NB4 (cell line): Measurements from ENCODE around the gene PIP5K1B.

Experiments
- CTCF ChIP-seq: IDR thresholded peaks from one replicate; pipeline ENCODE4 v1.5.1; 2012; ENCODE audit warnings: low read depth, low read length
- MAX ChIP-seq: IDR thresholded peaks from 2 replicates; pipeline ENCODE4 v1.6.1; 2011; ENCODE audit warnings: low read depth, low read length
- MYC ChIP-seq: IDR thresholded peaks from 2 replicates; pipeline ENCODE4 v1.6.1; 2011; ENCODE audit warnings: low read depth, low read length
- POLR2A ChIP-seq: IDR thresholded peaks from 2 replicates; pipeline ENCODE4 v1.6.1; 2011; ENCODE audit warnings: mild to moderate bottlenecking; ENCODE audit not compliant: insufficient read length; ENCODE audit errors: extremely low read depth

- no peak for TF ChIP-seq CTCF
- TF ChIP-seq POLR2A, result no peak
- TF ChIP-seq MYC, result no peak
- no peak for TF ChIP-seq MAX
Observed at GRCh38 chr9:68964765-68965164, 259.7 kb downstream of the PIP5K1B start.
